Lung (tissue), 12 donors: ENCODE measurements around the gene EME2. TPM values are rescaled to one million over a fixed set of nuclear protein-coding genes. Genes with fewer than 3 reads are reported as not detected.

ENCODE experiments used
- ATAC-seq: fragments of 200-7000 bp; cut with Tn5 transposase; one replicate; pipeline ENCODE4 v1.9.1; 2020; ENCODE audit warnings: moderate number of reproducible peaks; ENCODE audit not compliant: insufficient read depth, low FRiP score
- DNase-seq, 3 donors: peaks; one replicate each; pipeline ENCODE4 v3.0.0-alpha.2; 2013 to 2017
- H3K27ac ChIP-seq, 2 donors: one replicate each; pipeline ENCODE4 v1.5.1; 2013; ENCODE audit warnings: mild to moderate bottlenecking in 2 of 2, moderate library complexity in 2 of 2, control low read depth in 1 of 2, inconsistent platforms in 1 of 2, low read depth in 1 of 2, low read length in 1 of 2
- H3K27me3 ChIP-seq, 3 donors: one replicate each; pipeline ENCODE4 v1.5.1; 2013; ENCODE audit warnings: low read length in 2 of 3; ENCODE audit not compliant: control insufficient read depth in 3 of 3, insufficient read depth in 3 of 3
- H3K36me3 ChIP-seq, 4 donors: one replicate each; pipeline ENCODE4 v1.5.1; 2013; ENCODE audit warnings: low read length in 4 of 4, mild to moderate bottlenecking in 1 of 4, moderate library complexity in 1 of 4; ENCODE audit not compliant: control insufficient read depth in 4 of 4, insufficient read depth in 4 of 4
- H3K4me1 ChIP-seq, 5 donors: one replicate each; pipeline ENCODE4 v1.5.1; 2013; ENCODE audit warnings: low read length in 5 of 5, mild to moderate bottlenecking in 2 of 5, moderate library complexity in 1 of 5; ENCODE audit not compliant: control insufficient read depth in 5 of 5, insufficient read depth in 5 of 5
- H3K4me3 ChIP-seq: one replicate; pipeline ENCODE4 v1.5.1; 2013; ENCODE audit warnings: mild to moderate bottlenecking, control low read depth, moderate library complexity
- H3K9ac ChIP-seq, 2 donors: one replicate each; pipeline ENCODE4 v1.5.1; 2013; ENCODE audit warnings: low read length in 2 of 2, control low read depth in 1 of 2; ENCODE audit not compliant: insufficient read depth in 1 of 2
- H3K9me3 ChIP-seq, 4 donors: one replicate each; pipeline ENCODE4 v1.5.1; 2013; ENCODE audit warnings: low read length in 3 of 4, mild to moderate bottlenecking in 1 of 4, moderate library complexity in 1 of 4; ENCODE audit not compliant: control insufficient read depth in 4 of 4, insufficient read depth in 3 of 4
- WGBS, 2 donors: extraction: QIAGEN DNeasy Blood & Tissue Kit; methylation state at CpG; one replicate each; pipeline ENCODE4 v1.1.7; 2013; 5-methylcytosine and 5-hydroxymethylcytosine counted together
- polyA plus RNA-seq, 2 donors: library from polyadenylated mRNA; stranded (reverse); fragments of 200-250 nt; gene quantifications; one replicate each; pipeline ENCODE4 v1.2.1, GENCODE V29; 2013
- total RNA-seq, 2 donors: library from RNA; depleted of rRNA in 1 of 2; stranded (reverse); fragments of >200 nt in 1 of 2; gene quantifications; one replicate each; pipeline ENCODE4 v1.2.1, GENCODE V29; 2014 to 2021
- TF ChIP-seq, protein P1 (sequence below): IDR thresholded peaks from 2 replicates; pipeline ENCODE4 v1.5.1; 2012; ENCODE audit warnings: mild to moderate bottlenecking; ENCODE audit errors: control extremely low read depth, extremely low read depth
- donor health status: control.
- donor health status: control.
- donor health status: Bipolar disorder and iron deficiency.
- donor health status: healthy.
- donor health status: DM: yes; HTN: yes; CAD: no.

EME2 gene
- total and polyA plus RNA-seq, 4 donors, result 8.6 to 30.2 (median 9.8) TPM

DNA sequence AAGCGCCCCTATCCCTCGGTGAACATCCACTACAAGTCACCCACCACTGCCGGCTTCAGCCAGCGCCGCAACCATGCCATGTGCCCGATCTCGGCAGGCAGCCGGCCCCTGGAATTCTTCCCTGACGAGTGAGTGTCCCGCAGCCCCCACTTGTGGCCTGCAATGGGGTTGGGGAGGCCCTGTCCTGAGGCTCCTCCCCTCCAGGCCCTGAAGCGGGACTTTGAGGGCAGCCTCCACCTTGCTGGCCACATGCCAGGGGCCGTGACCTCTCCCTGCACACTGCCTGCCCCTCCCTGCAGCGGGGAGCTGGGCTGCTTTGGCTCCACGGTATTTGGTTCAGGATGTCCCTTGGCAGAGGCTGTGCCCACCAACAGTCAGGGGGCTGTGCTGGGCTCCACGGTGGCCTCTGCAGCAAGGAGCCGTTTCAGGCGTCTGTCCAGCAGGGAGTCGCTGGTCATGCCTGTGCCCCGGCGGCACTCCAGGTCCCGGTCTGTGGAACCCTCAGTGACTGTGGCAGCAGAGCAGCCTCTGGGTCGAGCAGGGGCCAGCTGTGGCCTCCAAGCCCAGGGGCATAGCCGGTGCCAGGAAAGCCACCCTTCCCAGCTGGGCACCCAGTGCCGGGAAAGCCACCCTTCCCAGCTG is 9.6 kb upstream of the EME2 start:
- H3K4me3 ChIP-seq, result no peak overlapping the region
- DNase-seq (no peak), ATAC-seq (no peak)
- no peaks in the 10 kb centered on the region for H3K4me1 ChIP-seq
- peaks cover 6 to 79% (median 23%) of the 10 kb centered on the region in 4 donors for H3K36me3 ChIP-seq
- H3K9me3 ChIP-seq, result no peaks in the 10 kb centered on the region
- 92 to 95% methylated on average over 22 to 24 of the region's 24 CpGs for WGBS, 2 donors
- TF ChIP-seq, protein P1, sequence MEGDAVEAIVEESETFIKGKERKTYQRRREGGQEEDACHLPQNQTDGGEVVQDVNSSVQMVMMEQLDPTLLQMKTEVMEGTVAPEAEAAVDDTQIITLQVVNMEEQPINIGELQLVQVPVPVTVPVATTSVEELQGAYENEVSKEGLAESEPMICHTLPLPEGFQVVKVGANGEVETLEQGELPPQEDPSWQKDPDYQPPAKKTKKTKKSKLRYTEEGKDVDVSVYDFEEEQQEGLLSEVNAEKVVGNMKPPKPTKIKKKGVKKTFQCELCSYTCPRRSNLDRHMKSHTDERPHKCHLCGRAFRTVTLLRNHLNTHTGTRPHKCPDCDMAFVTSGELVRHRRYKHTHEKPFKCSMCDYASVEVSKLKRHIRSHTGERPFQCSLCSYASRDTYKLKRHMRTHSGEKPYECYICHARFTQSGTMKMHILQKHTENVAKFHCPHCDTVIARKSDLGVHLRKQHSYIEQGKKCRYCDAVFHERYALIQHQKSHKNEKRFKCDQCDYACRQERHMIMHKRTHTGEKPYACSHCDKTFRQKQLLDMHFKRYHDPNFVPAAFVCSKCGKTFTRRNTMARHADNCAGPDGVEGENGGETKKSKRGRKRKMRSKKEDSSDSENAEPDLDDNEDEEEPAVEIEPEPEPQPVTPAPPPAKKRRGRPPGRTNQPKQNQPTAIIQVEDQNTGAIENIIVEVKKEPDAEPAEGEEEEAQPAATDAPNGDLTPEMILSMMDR, result no peak
- H3K27me3 ChIP-seq, result no peaks in the 10 kb centered on the region
- no peak overlapping the region for H3K9ac ChIP-seq
- no peak overlapping the region for H3K27ac ChIP-seq

DNA sequence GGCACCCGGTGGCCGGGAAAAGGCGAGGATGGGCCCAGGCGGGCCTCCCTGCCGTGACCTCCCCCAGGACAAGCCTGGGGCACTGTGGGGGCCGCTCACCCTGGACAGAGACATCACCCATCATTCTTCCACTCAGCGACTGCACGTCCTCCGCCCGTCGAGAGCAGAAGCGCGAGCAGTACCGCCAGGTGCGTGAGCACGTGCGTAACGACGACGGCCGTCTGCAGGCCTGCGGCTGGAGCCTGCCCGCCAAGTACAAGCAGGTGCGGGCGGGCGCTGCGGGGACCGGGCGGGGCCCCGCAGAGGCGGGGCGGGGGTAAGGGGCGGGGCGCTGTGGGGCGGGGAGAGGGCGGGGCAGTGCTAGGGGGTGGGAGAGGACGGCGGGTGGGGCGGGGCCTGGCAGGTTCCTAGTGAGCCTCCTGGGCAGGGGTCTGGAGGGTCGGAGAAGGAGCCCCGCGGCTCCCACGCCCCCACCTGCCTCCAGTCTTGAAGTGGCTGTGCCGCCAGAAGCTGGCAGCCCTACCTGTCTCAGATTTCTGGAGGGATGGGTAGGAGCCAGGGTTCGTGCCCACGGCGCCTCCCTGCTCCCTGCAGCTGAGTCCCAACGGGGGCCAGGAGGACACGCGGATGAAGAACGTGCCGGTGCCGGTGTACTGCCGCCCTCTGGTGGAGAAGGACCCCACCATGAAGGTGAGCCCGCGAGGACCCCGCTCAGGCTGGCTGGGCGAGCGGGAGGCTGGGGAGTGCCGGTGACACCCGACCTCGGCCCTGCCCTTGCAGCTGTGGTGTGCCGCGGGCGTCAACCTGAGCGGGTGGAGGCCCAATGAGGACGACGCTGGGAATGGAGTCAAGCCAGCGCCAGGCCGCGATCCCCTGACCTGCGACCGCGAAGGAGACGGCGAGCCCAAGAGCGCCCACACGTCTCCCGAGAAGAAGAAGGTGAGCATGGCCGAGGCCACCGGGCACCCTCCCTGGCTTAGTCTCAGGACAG is 8.8 kb upstream of the EME2 start:
- peaks cover 6 to 81% (median 23%) of the 10 kb centered on the region in 4 donors for H3K36me3 ChIP-seq
- peak in 2 of 3 donors; percentile 26 to 44 for DNase-seq
- WGBS, 2 donors, result 87 to 88% methylated on average over 73 to 81 of the region's 81 CpGs
- H3K9me3 ChIP-seq, result no peaks in the 10 kb centered on the region
- H3K27me3 ChIP-seq, result no peaks in the 10 kb centered on the region
- H3K27ac ChIP-seq, result no peak overlapping the region
- no peak overlapping the region for H3K9ac ChIP-seq
- H3K4me1 ChIP-seq, result no peaks in the 10 kb centered on the region
- no peak for ATAC-seq
- TF ChIP-seq, protein P1, result no peak
- H3K4me3 ChIP-seq, result no peak overlapping the region

GRCh38 chr16:1764971-1765370 is 7.6 kb upstream of the EME2 start:
- Histone ChIP-seq H3K4me1 (peaks cover 0 to 2% (median 0%) of the 10 kb centered on the region in 5 donors), H3K27me3 (no peaks in the 10 kb centered on the region), H3K9ac (no peak overlapping the region), H3K27ac (no peak overlapping the region), H3K4me3 (no peak overlapping the region), H3K9me3 (no peaks in the 10 kb centered on the region), H3K36me3 (peaks cover 6 to 84% (median 23%) of the 10 kb centered on the region in 4 donors)
- TF ChIP-seq, protein P1, result no peak
- 94 to 96% methylated on average over 20 to 21 of the region's 21 CpGs for WGBS, 2 donors
- DNase-seq (no peak), ATAC-seq (no peak)
